22Rv1 (cell line): ENCODE measurements around the gene RAB7B.

Experiments used
- ZFX ChIP-seq: fragments of 450-650 bp; IDR thresholded peaks from 2 replicates; pipeline ENCODE4 v1.6.1; 2017; ENCODE audit warnings: antibody characterized with exemption, borderline replicate concordance
- TF ChIP-seq, protein P1 (sequence below): fragments of 450-650 bp; IDR thresholded peaks from 2 replicates; pipeline ENCODE4 v1.5.1; 2017; ENCODE audit warnings: mild to moderate bottlenecking

GRCh38 chr1:206006946-206007345 lies 3.8 kb upstream of the RAB7B start:
- TF ChIP-seq, protein P1, sequence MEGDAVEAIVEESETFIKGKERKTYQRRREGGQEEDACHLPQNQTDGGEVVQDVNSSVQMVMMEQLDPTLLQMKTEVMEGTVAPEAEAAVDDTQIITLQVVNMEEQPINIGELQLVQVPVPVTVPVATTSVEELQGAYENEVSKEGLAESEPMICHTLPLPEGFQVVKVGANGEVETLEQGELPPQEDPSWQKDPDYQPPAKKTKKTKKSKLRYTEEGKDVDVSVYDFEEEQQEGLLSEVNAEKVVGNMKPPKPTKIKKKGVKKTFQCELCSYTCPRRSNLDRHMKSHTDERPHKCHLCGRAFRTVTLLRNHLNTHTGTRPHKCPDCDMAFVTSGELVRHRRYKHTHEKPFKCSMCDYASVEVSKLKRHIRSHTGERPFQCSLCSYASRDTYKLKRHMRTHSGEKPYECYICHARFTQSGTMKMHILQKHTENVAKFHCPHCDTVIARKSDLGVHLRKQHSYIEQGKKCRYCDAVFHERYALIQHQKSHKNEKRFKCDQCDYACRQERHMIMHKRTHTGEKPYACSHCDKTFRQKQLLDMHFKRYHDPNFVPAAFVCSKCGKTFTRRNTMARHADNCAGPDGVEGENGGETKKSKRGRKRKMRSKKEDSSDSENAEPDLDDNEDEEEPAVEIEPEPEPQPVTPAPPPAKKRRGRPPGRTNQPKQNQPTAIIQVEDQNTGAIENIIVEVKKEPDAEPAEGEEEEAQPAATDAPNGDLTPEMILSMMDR, result no peak
- TF ChIP-seq ZFX, result no peak
